Gastrocnemius medialis (tissue), 4 donors: ENCODE measurements around the gene ABI3BP. TPM values are rescaled to one million over a fixed set of nuclear protein-coding genes. Genes with fewer than 3 reads are reported as not detected.

Experiments used
- ATAC-seq, 2 donors: fragments of 150-250 bp; one replicate each; pipeline ENCODE4 v1.9.1; 2016
- DNase-seq, 2 donors: peaks; one replicate each; pipeline ENCODE4 v3.0.0-alpha.2; 2019
- H3K27ac ChIP-seq, 4 donors: fragments of 200-600 bp; sonication (generic); 1 replicate in 1 of 4; 2 replicates in 3 of 4; pipeline ENCODE4 v1.5.1; 2016 to 2018; ENCODE audit warnings: mild to moderate bottlenecking in 2 of 4, moderate library complexity in 1 of 4
- H3K27me3 ChIP-seq, 3 donors: fragments of 200-600 bp; sonication (generic) in 2 of 3; 1 replicate in 1 of 3; 2 replicates in 2 of 3; pipeline versions ENCODE4 v1.5.1 to v1.6.0; 2016 to 2019; ENCODE audit warnings: mild to moderate bottlenecking in 1 of 3, moderate library complexity in 1 of 3
- H3K36me3 ChIP-seq, 2 donors: fragments of 200-600 bp; sonication (generic) in 1 of 2; one replicate each; pipeline ENCODE4 v1.5.1; 2017 to 2018
- H3K4me1 ChIP-seq, 2 donors: fragments of 200-600 bp; sonication (generic) in 1 of 2; one replicate each; pipeline ENCODE4 v1.5.1; 2016 to 2017; ENCODE audit warnings: mild to moderate bottlenecking in 2 of 2
- H3K4me3 ChIP-seq, 4 donors: fragments of 200-600 bp; sonication (generic) in 3 of 4; 1 replicate in 1 of 4; 2 replicates in 3 of 4; pipeline ENCODE4 v1.5.1; 2016 to 2019; ENCODE audit warnings: mild to moderate bottlenecking in 2 of 4
- H3K9me3 ChIP-seq, 3 donors: fragments of 200-600 bp; sonication (generic) in 2 of 3; 1 replicate in 1 of 3; 2 replicates in 2 of 3; pipeline ENCODE4 v1.5.1; 2016 to 2019
- CTCF ChIP-seq, 5 experiments: fragments of 450-650 bp in 3 of 5; fragments of 200-600 bp in 2 of 5; sonication (generic) in 2 of 5; IDR thresholded peaks in 4 of 5; conservative IDR thresholded peaks in 1 of 5; 1 replicate in 4 of 5; 2 replicates in 1 of 5; pipeline ENCODE4 v1.5.1; 2016 to 2019; ENCODE audit warnings: antibody characterized with exemption in 5 of 5, mild to moderate bottlenecking in 3 of 5, moderate library complexity in 3 of 5
- POLR2A ChIP-seq, 2 donors: fragments of 450-650 bp; IDR thresholded peaks; one replicate each; pipeline ENCODE4 v1.6.1; 2017; ENCODE audit warnings: antibody characterized with exemption in 2 of 2, mild to moderate bottlenecking in 2 of 2, moderate library complexity in 2 of 2
- in situ Hi-C, 4 donors: fragments of 200-750 bp; cut with MboI; loops; one replicate each; pipeline versions ENCODE4 v1.15.0 to v1.8.0; 2017; ENCODE audit warnings: low sequenced_read_pairs in 4 of 4
- intact Hi-C: fragments of 100-400 bp; cut with DNase I; formaldehyde crosslinking; loops from one replicate; pipeline ENCODE4 v1.15.1; 2023; ENCODE audit warnings: low total_unique reads
- total RNA-seq, 4 donors: library from RNA; depleted of rRNA; stranded (reverse); fragments of >200 nt; gene quantifications; one replicate each; pipeline versions ENCODE4 v1.1.0 to v1.2.3, GENCODE V29; 2016

Gene ABI3BP
- total RNA-seq, 4 donors from 2014 or later: 15.3 to 21.8 (median 19.5) TPM

- in situ Hi-C loops (no loop called here), intact Hi-C loops (no loop called here)
- Histone ChIP-seq H3K36me3 (no peaks in the 10 kb centered on the region), H3K4me3 (no peak overlapping the region), H3K9me3 (no peaks in the 10 kb centered on the region), H3K27me3 (no peaks in the 10 kb centered on the region), H3K4me1 (no peaks in the 10 kb centered on the region), H3K27ac (no peak overlapping the region)
- no peak for DNase-seq
- ATAC-seq: no peak
- TF ChIP-seq POLR2A (IDR thresholded peaks at IDR 0.05) (no peak), CTCF (IDR thresholded peaks at IDR 0.05 in 4 of 5, conservative IDR thresholded peaks at IDR 0.05 in 1 of 5) (no peak)
Measured at GRCh38 chr3:100850701-100851100, 142.5 kb downstream of the ABI3BP start.

- intact Hi-C loops: no loop called here
- no peaks in the 10 kb centered on the region for H3K27me3 ChIP-seq
- no peaks in the 10 kb centered on the region for H3K9me3 ChIP-seq
- no peak for TF ChIP-seq CTCF (IDR thresholded peaks at IDR 0.05 in 4 of 5, conservative IDR thresholded peaks at IDR 0.05 in 1 of 5)
- no peak for TF ChIP-seq POLR2A (IDR thresholded peaks at IDR 0.05)
- H3K4me3 ChIP-seq: no peak overlapping the region
- H3K27ac ChIP-seq: no peak overlapping the region
- no peaks in the 10 kb centered on the region for H3K4me1 ChIP-seq
- no peaks in the 10 kb centered on the region for H3K36me3 ChIP-seq
- ATAC-seq (no peak), DNase-seq (no peak)
- in situ Hi-C loops: no loop called here
Measured at GRCh38 chr3:100850156-100850555, 143.1 kb downstream of the ABI3BP start.

GRCh38 chr3:100844063-100844936 lies 148.9 kb downstream of the ABI3BP start:
- intact Hi-C loops: no loop called here
- Histone ChIP-seq H3K4me3 (no peak overlapping the region), H3K27ac (no peak overlapping the region), H3K27me3 (no peaks in the 10 kb centered on the region), H3K36me3 (no peaks in the 10 kb centered on the region), H3K9me3 (no peaks in the 10 kb centered on the region), H3K4me1 (no peaks in the 10 kb centered on the region)
- TF ChIP-seq CTCF (IDR thresholded peaks at IDR 0.05 in 4 of 5, conservative IDR thresholded peaks at IDR 0.05 in 1 of 5): no peak
- no peak for TF ChIP-seq POLR2A (IDR thresholded peaks at IDR 0.05)
- DNase-seq: no peak
- in situ Hi-C loops: no loop called here
- ATAC-seq: no peak

- in situ Hi-C loops: no loop called here
- ATAC-seq: no peak
- no peak for DNase-seq
Measured at GRCh38 chr3:100838157-100838556, 155.1 kb downstream of the ABI3BP start.

More at GRCh38 chr3:100838157-100838556, 155.1 kb downstream of the ABI3BP start:
- Histone ChIP-seq H3K27ac (no peak overlapping the region), H3K27me3 (no peaks in the 10 kb centered on the region), H3K4me1 (no peaks in the 10 kb centered on the region), H3K36me3 (no peaks in the 10 kb centered on the region), H3K9me3 (no peaks in the 10 kb centered on the region), H3K4me3 (no peak overlapping the region)
- intact Hi-C loops: no loop called here
- TF ChIP-seq POLR2A (IDR thresholded peaks at IDR 0.05) (no peak), CTCF (IDR thresholded peaks at IDR 0.05 in 4 of 5, conservative IDR thresholded peaks at IDR 0.05 in 1 of 5) (no peak)
